GM21526 (cell line): ENCODE measurements around the gene TEX38.

Experiments used
- ATAC-seq: cut with Tn5 transposase; IDR thresholded peaks from one replicate; pipeline ENCODE4 v1.9.1; 2021; ENCODE audit warnings: moderate library complexity; ENCODE audit not compliant: unreplicated experiment, low FRiP score

Gene TEX38

GRCh38 chr1:46721204-46721603 lies 49.5 kb downstream of the TEX38 start:
- ATAC-seq: no peak

- no peak for ATAC-seq
Measured at GRCh38 chr1:46721686-46722205, 50.1 kb downstream of the TEX38 start.
